ENCODE data around the gene COMT. TPM values are rescaled to one million over a fixed set of nuclear protein-coding genes. Genes with fewer than 3 reads are reported as not detected.

COMT gene
- total RNA-seq, 2 donors from 2014 or later, result 53.4 to 133 TPM

DNA sequence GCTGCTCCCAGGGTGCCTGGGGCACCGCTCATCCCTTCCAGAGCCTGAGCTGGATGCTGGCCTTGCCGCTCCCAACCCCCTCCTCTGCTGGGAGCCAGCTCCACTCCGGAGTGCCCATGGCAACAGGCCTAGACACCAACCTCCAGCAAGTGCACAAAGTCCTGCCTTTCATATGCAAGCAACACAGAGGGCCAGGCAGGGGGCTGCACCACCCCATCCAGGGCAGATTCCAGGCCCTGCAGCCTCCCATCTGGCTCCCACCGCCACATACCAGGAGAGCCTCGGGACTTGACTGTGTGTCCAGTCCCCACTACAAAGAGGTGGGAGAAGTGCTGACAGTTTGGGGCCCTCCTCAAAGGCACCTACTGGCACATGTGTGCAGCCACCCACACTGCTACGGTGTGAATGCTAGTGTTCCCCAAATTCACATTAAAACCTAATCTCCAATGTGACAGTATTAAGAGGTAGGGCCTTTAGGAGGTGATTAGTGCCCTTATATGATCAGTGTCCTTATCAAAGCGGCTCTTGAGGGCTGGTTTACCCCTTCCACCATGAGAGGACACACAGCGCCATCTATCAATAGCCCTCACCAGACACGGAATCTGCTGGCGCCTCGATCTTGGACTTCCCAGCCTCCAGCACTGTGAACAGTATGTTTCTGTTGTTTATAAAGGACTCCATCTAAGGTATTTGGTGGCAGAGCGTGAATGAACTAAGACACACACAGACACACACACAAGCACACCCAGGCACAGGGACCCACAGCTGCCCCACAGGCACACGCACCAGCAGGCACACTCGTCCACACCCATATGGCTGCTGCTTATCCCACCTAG lies 58.9 kb downstream of the COMT start:
- no peaks in the 10 kb centered on the region for H3K4me1 Mint-ChIP-seq
- peaks cover 4% of the 10 kb centered on the region for H3K9me3 Mint-ChIP-seq
- H3K27me3 Mint-ChIP-seq, result no peaks in the 10 kb centered on the region
- no peaks in the 10 kb centered on the region for H3K36me3 Mint-ChIP-seq (ENCODE audit: low read depth)
- no peak overlapping the region for H3K27ac Mint-ChIP-seq
- ATAC-seq (replicated peaks), result no peak
- H3K4me3 Mint-ChIP-seq, result no peak overlapping the region

DNA sequence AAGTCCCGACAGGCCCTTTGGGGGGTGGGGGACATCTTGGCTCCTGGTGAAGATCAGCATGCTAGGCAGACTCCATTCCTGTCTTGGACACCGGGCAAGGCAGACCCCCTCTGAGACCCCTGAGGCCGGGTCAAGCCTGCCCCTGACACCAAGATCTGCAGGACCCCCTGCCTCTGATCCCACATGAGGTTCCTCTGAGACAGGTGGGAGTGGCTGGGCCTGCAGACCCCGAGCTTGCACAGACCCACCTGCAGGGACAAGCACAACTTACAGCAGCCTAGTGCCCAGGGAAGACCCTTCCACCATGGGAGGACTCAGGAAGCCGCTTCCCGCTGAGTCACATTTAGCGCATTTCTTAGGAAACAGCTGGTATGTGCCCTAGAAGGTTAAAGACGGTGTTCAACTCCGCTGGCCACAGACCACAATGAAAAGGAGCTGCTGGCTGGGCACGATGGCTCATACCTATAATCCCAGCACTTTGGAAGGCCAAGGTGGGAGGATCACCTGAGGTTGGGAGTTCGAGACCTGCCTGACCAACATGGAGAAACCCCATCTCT lies 59.6 kb downstream of the COMT start:
- Mint-ChIP-seq H3K4me3 (no peak overlapping the region), H3K36me3 (ENCODE audit: low read depth) (no peaks in the 10 kb centered on the region), H3K27ac (no peak overlapping the region), H3K27me3 (no peaks in the 10 kb centered on the region), H3K9me3 (peaks cover 4% of the 10 kb centered on the region), H3K4me1 (no peaks in the 10 kb centered on the region)
- ATAC-seq (replicated peaks), result no peak

DNA sequence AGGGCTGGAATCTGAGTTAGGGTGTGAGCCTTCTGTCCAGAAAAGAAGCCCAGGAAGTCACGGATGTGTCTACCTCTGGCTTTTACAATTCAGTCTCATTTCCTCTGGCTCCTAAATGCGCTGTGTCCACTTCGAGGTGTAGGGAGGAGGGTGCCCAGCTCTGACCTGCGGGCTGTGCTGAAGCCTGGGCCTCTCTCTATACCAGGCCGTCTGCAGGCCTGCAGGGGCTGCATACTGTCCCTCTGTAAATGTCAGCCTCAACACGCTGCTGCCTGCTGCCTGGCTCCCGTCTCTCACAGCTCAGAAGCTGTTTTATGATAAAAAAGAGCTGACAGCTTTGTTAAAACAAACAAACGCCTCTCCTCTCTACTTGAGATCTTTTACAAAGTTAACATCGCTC lies 60.6 kb downstream of the COMT start:
- Mint-ChIP-seq H3K36me3 (ENCODE audit: low read depth) (no peaks in the 10 kb centered on the region), H3K4me3 (no peak overlapping the region), H3K27ac (no peak overlapping the region), H3K27me3 (no peaks in the 10 kb centered on the region), H3K9me3 (peaks cover 4% of the 10 kb centered on the region), H3K4me1 (no peaks in the 10 kb centered on the region)
- ATAC-seq (replicated peaks), result no peak

DNA sequence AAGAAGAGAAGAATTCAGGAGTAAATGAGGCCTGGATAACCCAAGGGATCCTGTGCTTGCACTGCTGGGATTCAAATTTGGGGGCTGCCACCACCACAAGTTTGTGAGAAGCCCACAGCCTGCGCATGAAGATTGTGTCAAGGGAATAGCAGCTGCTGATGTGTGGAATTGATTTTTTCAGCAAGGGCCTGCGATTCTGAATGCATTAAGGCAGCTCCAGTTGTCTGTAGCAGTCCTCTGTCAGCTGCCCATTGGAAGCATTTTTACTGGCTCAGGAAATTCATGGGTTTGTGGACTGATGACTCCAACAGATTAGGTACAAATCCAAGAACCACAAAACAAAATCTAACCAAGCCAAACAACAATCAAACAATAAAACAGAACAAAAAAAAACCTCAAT lies 61.1 kb downstream of the COMT start:
- no peaks in the 10 kb centered on the region for H3K27me3 Mint-ChIP-seq
- no peaks in the 10 kb centered on the region for H3K36me3 Mint-ChIP-seq (ENCODE audit: low read depth)
- H3K4me1 Mint-ChIP-seq, result no peaks in the 10 kb centered on the region
- no peak for ATAC-seq (replicated peaks)
- H3K9me3 Mint-ChIP-seq, result peaks cover 4% of the 10 kb centered on the region
- no peak overlapping the region for H3K4me3 Mint-ChIP-seq
- H3K27ac Mint-ChIP-seq, result no peak overlapping the region

DNA sequence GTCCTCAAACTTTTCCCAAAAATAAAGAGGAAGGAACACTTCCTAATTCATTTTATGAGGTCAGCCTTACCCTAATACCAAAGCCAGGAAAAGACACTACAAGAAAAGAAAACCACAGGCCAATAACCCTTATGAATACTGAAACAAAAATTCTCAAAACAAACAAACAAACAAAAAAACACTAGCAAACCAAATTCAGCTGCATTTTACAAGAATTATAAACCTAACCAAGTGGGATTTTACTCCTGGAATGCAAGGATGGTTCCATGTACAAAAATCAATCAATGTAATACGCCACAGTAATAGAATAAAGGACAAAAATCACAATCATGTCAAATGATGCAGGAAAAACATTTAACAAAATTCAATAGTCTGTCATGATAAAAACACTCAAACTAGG lies 61.7 kb downstream of the COMT start:
- Mint-ChIP-seq H3K27me3 (no peaks in the 10 kb centered on the region), H3K4me1 (no peaks in the 10 kb centered on the region), H3K36me3 (ENCODE audit: low read depth) (no peaks in the 10 kb centered on the region), H3K27ac (no peak overlapping the region), H3K9me3 (peaks cover 4% of the 10 kb centered on the region), H3K4me3 (no peak overlapping the region)
- no peak for ATAC-seq (replicated peaks)

DNA sequence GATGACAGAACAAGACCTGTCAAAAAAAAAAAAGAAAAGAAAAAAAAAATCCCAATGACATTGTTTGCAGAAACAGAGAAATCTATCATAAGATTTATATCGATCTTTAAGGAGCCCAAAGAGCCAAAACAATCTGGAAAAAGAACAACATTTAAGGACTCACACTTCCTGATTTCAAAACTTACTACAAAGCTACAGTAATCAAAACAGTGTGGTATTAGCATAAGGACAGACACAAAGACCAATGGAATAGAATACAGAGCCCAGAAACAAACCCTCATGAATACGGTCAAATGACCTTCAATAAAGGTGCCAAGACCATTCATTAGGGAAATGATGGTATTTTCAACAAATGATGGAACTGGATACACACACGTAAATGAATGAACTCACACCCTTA lies 62.9 kb downstream of the COMT start:
- no peaks in the 10 kb centered on the region for H3K4me1 Mint-ChIP-seq
- no peaks in the 10 kb centered on the region for H3K27me3 Mint-ChIP-seq

DNA sequence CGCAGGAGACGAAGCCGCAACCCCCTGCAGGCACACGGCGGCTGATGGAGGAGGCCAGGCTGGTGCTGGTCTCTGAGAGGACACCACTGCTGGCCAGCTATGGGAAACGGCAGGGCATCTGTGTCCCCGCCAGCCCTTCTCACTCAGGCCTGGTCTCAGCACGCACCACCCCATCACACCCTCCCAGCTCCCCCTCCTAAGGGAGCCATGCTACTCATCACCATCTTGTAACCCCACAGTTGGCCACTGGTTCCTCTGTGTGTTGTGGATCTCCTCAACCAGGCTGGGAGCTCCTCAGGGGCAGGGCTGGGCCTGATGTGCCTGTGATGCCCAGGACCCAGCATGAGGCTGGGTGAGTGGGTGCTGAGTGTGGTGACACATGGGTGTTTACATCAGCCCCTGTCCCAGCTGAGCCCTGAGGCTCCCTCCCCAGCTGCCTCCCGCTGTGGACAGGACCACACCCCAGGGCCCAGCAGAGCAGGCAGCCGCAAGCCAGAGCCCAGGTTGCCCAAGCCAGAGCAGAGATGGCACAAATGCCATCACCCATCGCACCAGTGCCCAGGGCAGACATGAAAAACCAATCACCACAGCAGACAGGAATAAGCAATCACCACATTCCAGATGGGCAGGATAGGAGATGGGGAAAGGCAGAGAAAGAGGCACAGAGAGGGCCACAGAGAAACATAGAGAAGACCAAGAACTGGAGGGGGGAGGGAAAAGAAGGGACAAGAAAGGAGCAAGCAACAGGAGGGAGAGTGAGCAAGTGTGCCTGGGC lies 66.8 kb downstream of the COMT start:
- Mint-ChIP-seq H3K27me3 (no peaks in the 10 kb centered on the region), H3K4me1 (no peaks in the 10 kb centered on the region), H3K27ac (no peak overlapping the region), H3K9me3 (peaks cover 4% of the 10 kb centered on the region), H3K4me3 (no peak overlapping the region), H3K36me3 (ENCODE audit: low read depth) (no peaks in the 10 kb centered on the region)
- no peak for ATAC-seq (replicated peaks)

More for the DNA sequence above, 62.9 kb downstream of the COMT start:
- H3K4me3 Mint-ChIP-seq, result no peak overlapping the region
- H3K36me3 Mint-ChIP-seq (ENCODE audit: low read depth), result no peaks in the 10 kb centered on the region
- no peak overlapping the region for H3K27ac Mint-ChIP-seq
- ATAC-seq (replicated peaks), result no peak
- peaks cover 4% of the 10 kb centered on the region for H3K9me3 Mint-ChIP-seq

DNA sequence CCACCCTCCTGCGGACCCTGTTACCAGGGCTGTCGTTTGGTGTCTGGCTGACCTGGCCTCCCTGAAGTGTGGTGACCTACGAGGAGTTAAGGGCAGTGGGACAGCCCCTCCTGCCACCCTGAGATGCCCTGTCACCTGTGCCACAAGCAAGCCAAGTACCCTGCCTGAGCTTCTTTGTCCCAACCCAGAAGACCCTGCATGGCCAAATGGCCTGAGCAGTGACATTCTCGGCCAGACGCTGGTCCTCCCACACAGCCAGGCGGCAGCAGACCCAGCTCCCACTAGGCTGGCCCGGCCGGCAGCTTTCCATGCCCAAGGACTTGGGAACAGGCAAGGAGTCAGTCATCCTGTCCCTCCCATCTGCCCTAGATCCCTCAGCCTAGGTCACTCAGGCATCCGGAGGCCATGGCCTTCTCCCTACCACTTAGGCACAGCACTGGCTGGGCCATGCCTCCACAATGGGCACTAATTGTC lies 67.5 kb downstream of the COMT start:
- Mint-ChIP-seq H3K4me1 (no peaks in the 10 kb centered on the region), H3K27ac (no peak overlapping the region), H3K27me3 (no peaks in the 10 kb centered on the region), H3K9me3 (peaks cover 4% of the 10 kb centered on the region), H3K4me3 (no peak overlapping the region), H3K36me3 (ENCODE audit: low read depth) (no peaks in the 10 kb centered on the region)
- no peak for ATAC-seq (replicated peaks)

DNA sequence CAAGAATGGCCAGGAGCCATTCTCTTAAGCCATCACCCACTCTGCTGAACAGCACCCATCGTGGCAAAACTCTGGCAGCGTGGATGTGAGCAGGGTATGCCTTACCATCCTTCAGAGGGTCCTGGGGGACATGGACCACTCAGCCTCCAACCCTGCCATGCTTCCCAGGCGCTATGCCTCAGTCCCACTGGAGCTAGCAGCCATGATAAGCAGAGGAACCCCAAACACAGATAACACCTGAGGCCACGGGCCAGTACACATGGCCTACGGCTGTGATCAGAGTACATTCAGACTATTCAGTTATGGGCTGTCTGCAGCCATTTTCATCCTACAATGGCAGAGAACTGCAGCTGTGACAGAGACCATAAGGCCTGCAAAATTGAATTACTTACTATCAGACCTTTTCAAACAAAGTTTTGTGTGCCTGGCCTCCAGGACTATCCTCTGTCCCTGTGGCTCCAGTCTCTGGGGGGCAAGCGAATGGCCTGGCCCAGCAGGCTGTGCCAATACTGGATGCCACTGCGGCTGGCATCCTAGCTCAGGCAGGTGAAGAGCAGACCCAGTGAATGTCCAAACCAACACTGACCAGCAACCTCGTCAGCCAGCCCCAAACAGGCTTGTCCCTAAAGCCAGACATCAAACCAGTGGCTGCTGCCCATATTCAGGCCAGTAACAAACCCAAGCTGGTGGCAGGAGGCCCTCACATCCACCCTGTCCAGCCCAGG lies 68.2 kb downstream of the COMT start:
- H3K9me3 Mint-ChIP-seq, result no peaks in the 10 kb centered on the region
- no peak overlapping the region for H3K27ac Mint-ChIP-seq
- H3K27me3 Mint-ChIP-seq, result no peaks in the 10 kb centered on the region
- no peaks in the 10 kb centered on the region for H3K36me3 Mint-ChIP-seq (ENCODE audit: low read depth)
- no peak for ATAC-seq (replicated peaks)
- H3K4me1 Mint-ChIP-seq, result no peaks in the 10 kb centered on the region
- no peak overlapping the region for H3K4me3 Mint-ChIP-seq

DNA sequence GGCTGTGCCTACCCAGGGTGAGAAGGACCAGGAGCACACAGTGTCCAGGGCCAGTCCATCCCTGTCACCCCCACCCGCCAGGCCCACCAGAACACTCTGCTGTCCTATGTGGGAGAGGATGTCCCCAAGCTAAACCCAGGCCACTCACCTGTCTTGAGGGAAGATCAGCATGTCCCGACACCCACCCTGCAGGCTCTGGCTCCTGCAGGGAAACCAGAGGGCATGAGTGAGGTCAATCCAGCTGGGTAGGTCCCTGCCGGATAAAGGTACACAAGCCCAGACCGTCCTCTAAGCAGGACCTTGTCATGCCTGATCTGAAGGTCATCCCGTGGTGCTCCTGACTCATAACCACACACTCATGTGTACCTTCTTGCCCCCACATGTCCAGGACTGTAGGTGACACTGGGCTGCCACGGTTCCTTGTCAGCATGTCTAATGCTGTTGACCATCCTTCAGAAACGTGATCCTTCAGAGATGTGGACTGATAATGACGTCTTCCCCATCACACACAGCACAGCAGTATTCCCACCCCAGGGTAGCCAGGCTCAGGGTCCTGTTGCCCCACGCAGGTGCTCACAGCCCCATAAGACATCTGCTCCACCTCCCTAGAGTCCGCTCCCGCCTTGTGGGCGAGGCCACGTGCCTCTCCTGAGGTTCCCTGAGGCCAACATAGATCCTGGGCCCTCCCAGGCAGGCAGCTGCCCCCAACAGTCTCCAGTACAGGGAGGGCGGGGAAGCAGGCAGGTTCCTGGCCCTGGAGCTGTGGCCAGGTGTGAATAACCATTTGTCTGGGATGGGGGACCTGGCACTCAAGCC lies 68.9 kb downstream of the COMT start:
- no peak overlapping the region for H3K4me3 Mint-ChIP-seq

DNA sequence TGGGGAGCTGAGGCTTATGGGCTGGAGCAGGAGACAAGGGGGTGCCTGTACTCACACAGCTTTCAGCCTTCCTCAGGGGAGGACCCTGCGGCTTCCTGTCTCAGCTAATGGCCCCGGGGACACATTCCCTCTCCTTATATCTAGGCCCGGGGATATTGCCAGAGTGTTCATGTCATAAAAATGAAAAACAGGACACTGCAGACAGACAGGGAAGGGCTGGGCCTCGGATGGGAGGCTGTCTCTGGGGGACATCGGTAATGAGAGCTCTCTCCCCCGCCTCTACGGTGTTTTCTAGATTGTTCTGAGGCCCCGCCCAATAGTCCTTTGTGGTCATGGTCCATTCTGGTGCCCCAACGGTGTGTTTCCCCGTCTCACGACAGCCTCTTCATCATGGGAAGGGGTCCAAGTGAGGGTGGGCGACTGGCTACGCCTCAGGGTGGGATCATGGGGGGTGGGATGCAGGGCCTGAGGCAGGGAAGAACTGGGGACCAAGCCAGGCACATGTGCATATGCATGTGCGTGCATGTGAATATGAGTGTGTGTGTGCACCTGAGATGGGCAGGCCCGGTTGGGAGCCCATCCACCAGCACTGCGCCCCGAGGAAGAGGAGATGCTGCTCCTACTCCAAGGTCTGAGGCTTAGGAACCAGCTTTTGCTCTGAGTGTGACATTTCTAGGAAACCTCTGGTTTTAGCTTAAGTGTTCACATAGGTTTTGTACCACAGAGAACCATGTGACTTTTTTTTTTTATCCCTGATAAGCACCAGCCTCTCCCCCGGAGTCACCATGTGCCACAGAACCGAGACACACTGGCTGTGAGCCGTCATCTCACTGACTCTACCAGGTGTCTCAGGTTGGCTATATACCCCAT lies 69.8 kb downstream of the COMT start:
- ATAC-seq (replicated peaks), result no peak
- H3K9me3 Mint-ChIP-seq, result no peaks in the 10 kb centered on the region
- H3K27ac Mint-ChIP-seq, result no peak overlapping the region
- H3K27me3 Mint-ChIP-seq, result peaks cover 4% of the 10 kb centered on the region
- no peak overlapping the region for H3K4me3 Mint-ChIP-seq
- no peaks in the 10 kb centered on the region for H3K4me1 Mint-ChIP-seq
- no peaks in the 10 kb centered on the region for H3K36me3 Mint-ChIP-seq (ENCODE audit: low read depth)

More for the DNA sequence above, 68.9 kb downstream of the COMT start:
- Mint-ChIP-seq H3K27ac (no peak overlapping the region), H3K4me1 (no peaks in the 10 kb centered on the region), H3K27me3 (peaks cover 4% of the 10 kb centered on the region), H3K9me3 (no peaks in the 10 kb centered on the region), H3K36me3 (ENCODE audit: low read depth) (no peaks in the 10 kb centered on the region)
- no peak for ATAC-seq (replicated peaks)

DNA sequence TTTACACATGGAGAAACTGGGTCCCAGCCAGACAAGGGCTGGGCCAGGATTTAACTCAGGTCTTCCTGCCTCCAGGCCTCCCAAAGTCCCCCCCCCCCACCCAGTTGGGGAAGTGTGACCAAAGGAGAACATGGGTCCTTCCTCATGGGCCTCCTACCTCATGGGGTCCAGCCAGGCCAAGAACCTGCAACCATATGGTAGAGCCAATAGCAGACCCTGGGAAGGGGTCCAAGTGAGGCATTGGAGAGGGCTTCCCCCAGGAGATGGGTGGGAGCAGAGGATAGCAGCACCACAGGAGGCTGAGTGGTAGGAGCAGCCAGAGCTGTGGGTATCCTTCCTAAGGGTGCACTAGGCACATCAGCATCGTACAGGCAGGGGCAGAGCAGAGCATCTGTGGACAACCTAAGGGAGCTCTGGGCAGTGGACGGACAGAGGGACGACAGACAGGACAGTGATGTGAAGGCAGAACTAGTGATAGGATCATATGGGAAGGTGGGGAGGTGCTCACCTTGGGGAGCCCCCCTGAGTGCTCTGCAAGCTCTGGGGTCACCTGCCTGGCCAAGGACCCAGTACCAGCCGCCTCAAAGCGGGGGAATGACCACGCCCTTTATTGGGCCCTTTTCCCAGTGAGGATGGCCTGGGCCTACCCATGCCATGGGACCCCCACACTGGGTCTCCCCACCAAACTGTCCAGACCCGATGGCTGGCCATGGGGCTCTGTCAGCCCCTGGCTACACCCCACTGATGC lies 70.6 kb downstream of the COMT start:
- Mint-ChIP-seq H3K4me3 (no peak overlapping the region), H3K9me3 (no peaks in the 10 kb centered on the region), H3K36me3 (ENCODE audit: low read depth) (no peaks in the 10 kb centered on the region), H3K4me1 (no peaks in the 10 kb centered on the region), H3K27me3 (peaks cover 4% of the 10 kb centered on the region), H3K27ac (no peak overlapping the region)
- no peak for ATAC-seq (replicated peaks)

All from activated T-helper 17 cell treated with anti-CD3 and anti-CD28 coated beads, Interleukin-2, amount 50 U/mL, for 72 hours (primary cell).